MM.1S (cell line): Measurements from ENCODE around the gene LRRC25.

Experiments used
- DNase-seq: peaks from one replicate; pipeline ENCODE4 v3.0.0-alpha.2; 2015
- H2AFZ ChIP-seq: fragments of 300-600 bp; sonication (generic); 2 replicates; pipeline ENCODE4 v1.6.0; 2016; ENCODE audit warnings: antibody characterized with exemption, low read length
- H3F3A ChIP-seq: fragments of 300-600 bp; sonication (generic); 2 replicates; pipeline ENCODE4 v1.6.1; 2016; ENCODE audit warnings: mild to moderate bottlenecking, antibody characterized with exemption, low read length, moderate library complexity, mixed read lengths; ENCODE audit not compliant: insufficient read depth
- H3K27ac ChIP-seq: fragments of 300-600 bp; sonication (generic); 2 replicates; pipeline ENCODE4 v1.5.1; 2016; ENCODE audit warnings: mild to moderate bottlenecking, low read length
- H3K27me3 ChIP-seq: fragments of 300-600 bp; sonication (generic); replicated peaks from 2 replicates; pipeline ENCODE4 v1.6.0; 2016; ENCODE audit warnings: low read length; ENCODE audit not compliant: insufficient read depth
- H3K36me3 ChIP-seq: fragments of 300-600 bp; sonication (generic); replicated peaks from 2 replicates; pipeline ENCODE4 v1.6.1; 2016; ENCODE audit warnings: mild to moderate bottlenecking, low read length, mixed read lengths; ENCODE audit not compliant: insufficient read depth
- H3K4me1 ChIP-seq: fragments of 300-600 bp; sonication (generic); 2 replicates; pipeline ENCODE4 v1.6.1; 2016; ENCODE audit warnings: low read length, mixed read lengths
- H3K4me2 ChIP-seq: fragments of 300-600 bp; sonication (generic); 2 replicates; pipeline ENCODE4 v1.6.0; 2016; ENCODE audit warnings: low read depth, low read length
- H3K4me3 ChIP-seq: fragments of 300-600 bp; sonication (generic); 2 replicates; pipeline ENCODE4 v1.5.1; 2016; ENCODE audit warnings: low read length, mixed read lengths
- H3K79me2 ChIP-seq: fragments of 300-600 bp; sonication (generic); 2 replicates; pipeline ENCODE4 v1.6.1; 2016; ENCODE audit warnings: mixed run types, low read length, mixed read lengths
- H3K9ac ChIP-seq: fragments of 300-600 bp; sonication (generic); 2 replicates; pipeline ENCODE4 v1.6.1; 2016; ENCODE audit warnings: low read length, mixed read lengths
- H3K9me2 ChIP-seq: fragments of 300-600 bp; sonication (generic); replicated peaks from 2 replicates; pipeline ENCODE4 v1.6.1; 2016; ENCODE audit warnings: mild to moderate bottlenecking, low read length, mixed read lengths; ENCODE audit not compliant: insufficient read depth
- H3K9me3 ChIP-seq: fragments of 300-600 bp; sonication (generic); replicated peaks from 2 replicates; pipeline ENCODE4 v1.6.1; 2016; ENCODE audit warnings: mild to moderate bottlenecking, low read length, mixed read lengths; ENCODE audit not compliant: insufficient read depth
- H4K20me1 ChIP-seq: fragments of 300-600 bp; sonication (generic); 2 replicates; pipeline ENCODE4 v1.6.1; 2016; ENCODE audit warnings: mild to moderate bottlenecking, low read length, moderate library complexity, mixed read lengths; ENCODE audit not compliant: insufficient read depth
- CTCF ChIP-seq: fragments of 300-600 bp; sonication (generic); IDR thresholded peaks from 2 replicates; pipeline ENCODE4 v1.5.1; 2016; ENCODE audit warnings: antibody characterized with exemption, low read length, mixed read lengths
- EZH2 ChIP-seq: fragments of 300-600 bp; sonication (generic); optimal IDR thresholded peaks from 2 replicates; pipeline ENCODE3; 2017; ENCODE audit warnings: low read depth, mild to moderate bottlenecking, antibody characterized with exemption, low read length, mixed read lengths
- EZH2phosphoT487 ChIP-seq: fragments of 300-600 bp; sonication (generic); IDR thresholded peaks from 2 replicates; pipeline ENCODE4 v1.6.1; 2018; ENCODE audit warnings: antibody characterized with exemption, low read length

The LRRC25 gene

GRCh38 chr19:18440936-18441803 is 43.7 kb upstream of the LRRC25 start:
- Histone ChIP-seq H2AFZ (no peak overlapping the region), H3F3A (peaks cover 17% of the 10 kb centered on the region; the same call in 1 of the 2 replicates), H3K79me2 (peaks cover 6% of the 10 kb centered on the region; the same call in 1 of the 2 replicates), H3K27ac (no peak overlapping the region), H4K20me1 (no peaks in the 10 kb centered on the region), H3K36me3 (peaks cover 2% of the 10 kb centered on the region; the same call in 1 of the 2 replicates), H3K9me2 (no peaks in the 10 kb centered on the region), H3K9ac (no peak overlapping the region), H3K4me1 (no peaks in the 10 kb centered on the region), H3K27me3 (no peaks in the 10 kb centered on the region), H3K4me2 (no peak overlapping the region), H3K4me3 (no peak overlapping the region), H3K9me3 (no peaks in the 10 kb centered on the region)
- no peak for DNase-seq
- TF ChIP-seq CTCF (no peak), EZH2 (no peak), EZH2phosphoT487 (no peak)

- Histone ChIP-seq H3K27ac (no peak overlapping the region), H3K9ac (no peak overlapping the region), H3F3A (peaks cover 17% of the 10 kb centered on the region; the same call in 1 of the 2 replicates), H2AFZ (no peak overlapping the region), H3K27me3 (no peaks in the 10 kb centered on the region), H4K20me1 (no peaks in the 10 kb centered on the region), H3K9me3 (no peaks in the 10 kb centered on the region), H3K4me3 (no peak overlapping the region), H3K36me3 (no peaks in the 10 kb centered on the region; the same call in 1 of the 2 replicates), H3K9me2 (no peaks in the 10 kb centered on the region), H3K4me2 (no peak overlapping the region), H3K79me2 (peaks cover 6% of the 10 kb centered on the region; the same call in 1 of the 2 replicates), H3K4me1 (no peaks in the 10 kb centered on the region)
- TF ChIP-seq CTCF (peak; percentile 35), EZH2phosphoT487 (no peak)
- no peak for DNase-seq
These were observed 43.0 kb upstream of the LRRC25 start for GRCh38 chr19:18440415-18440877.

GRCh38 chr19:18439910-18440237 is 42.5 kb upstream of the LRRC25 start:
- no peaks in the 10 kb centered on the region for H4K20me1 ChIP-seq
- no peak overlapping the region for H3K9ac ChIP-seq
- no peaks in the 10 kb centered on the region for H3K27me3 ChIP-seq
- no peaks in the 10 kb centered on the region for H3K9me3 ChIP-seq
- H3F3A ChIP-seq, result peaks cover 17% of the 10 kb centered on the region; the same call in 1 of the 2 replicates
- TF ChIP-seq CTCF (no peak), EZH2 (no peak), EZH2phosphoT487 (no peak)
- peaks cover 6% of the 10 kb centered on the region; the same call in 1 of the 2 replicates for H3K79me2 ChIP-seq
- no peak overlapping the region for H2AFZ ChIP-seq
- no peak overlapping the region for H3K4me2 ChIP-seq
- H3K9me2 ChIP-seq, result no peaks in the 10 kb centered on the region
- H3K4me3 ChIP-seq, result no peak overlapping the region
- no peaks in the 10 kb centered on the region for H3K4me1 ChIP-seq
- H3K27ac ChIP-seq, result no peak overlapping the region
- no peak for DNase-seq
- H3K36me3 ChIP-seq, result no peaks in the 10 kb centered on the region; the same call in 1 of the 2 replicates
